Dermis blood vessel endothelial cell (primary cell): ENCODE data around the gene EVI5L. TPM values are rescaled to one million over a fixed set of nuclear protein-coding genes. Genes with fewer than 3 reads are reported as not detected.

Experiments
- DNase-seq: peaks from one replicate; pipeline ENCODE4 v3.0.0; 2010
- total RNA-seq: library from RNA; depleted of rRNA; stranded (reverse); fragments of >200 nt; gene quantifications from 2 replicates; pipeline ENCODE4 v1.2.3, GENCODE V29; 2014

The EVI5L gene
- total RNA-seq, 1 donor from 2014 or later: 12.6 TPM

GRCh38 chr19:7861619-7862412 lies 31.8 kb downstream of the EVI5L start:
- peak; percentile 13 for DNase-seq

GRCh38 chr19:7862413-7862951 lies 32.5 kb downstream of the EVI5L start:
- DNase-seq: peak; percentile 73

- DNase-seq: no peak
These were observed 33.3 kb downstream of the EVI5L start for GRCh38 chr19:7863157-7863970.

GRCh38 chr19:7863971-7864689 lies 34.1 kb downstream of the EVI5L start:
- DNase-seq: no peak

GRCh38 chr19:7864690-7865074 lies 34.7 kb downstream of the EVI5L start:
- no peak for DNase-seq

- no peak for DNase-seq
These were observed 35.4 kb downstream of the EVI5L start for GRCh38 chr19:7865262-7865911.

- DNase-seq: no peak
These were observed 36.5 kb downstream of the EVI5L start for GRCh38 chr19:7866399-7867091.

GRCh38 chr19:7867092-7867844 lies 37.2 kb downstream of the EVI5L start:
- DNase-seq: no peak

- no peak for DNase-seq
These were observed 38.3 kb downstream of the EVI5L start for GRCh38 chr19:7868326-7868670.

- peak; percentile 75 for DNase-seq
These were observed 38.8 kb downstream of the EVI5L start for GRCh38 chr19:7868671-7869452.

- DNase-seq: peak; percentile 54
These were observed 39.5 kb downstream of the EVI5L start for GRCh38 chr19:7869453-7869909.

GRCh38 chr19:7869910-7870511 lies 40.0 kb downstream of the EVI5L start:
- DNase-seq: peak; percentile 41

- peak; percentile 38 for DNase-seq
These were observed 40.8 kb downstream of the EVI5L start for GRCh38 chr19:7870571-7871436.

GRCh38 chr19:7871437-7872305 lies 41.7 kb downstream of the EVI5L start:
- peak; percentile 76 for DNase-seq

- no peak for DNase-seq
These were observed 42.5 kb downstream of the EVI5L start for GRCh38 chr19:7872306-7873204.

- no peak for DNase-seq
These were observed 43.5 kb downstream of the EVI5L start for GRCh38 chr19:7873304-7874075.
